Keratinocyte (primary cell): ENCODE results near the gene ZNF518B. TPM values are rescaled to one million over a fixed set of nuclear protein-coding genes. Genes with fewer than 3 reads are reported as not detected.

ENCODE experiments used
- DNase-seq: peaks from one replicate; pipeline ENCODE4 v3.0.0-alpha.2; 2011; ENCODE audit warnings: low read depth, missing footprints, low spot score
- FAIRE-seq: peaks from 2 replicates; lab custom pipeline; 2011; peaks lifted over from hg19 to GRCh38; lab: Jason Lieb, UNC
- H2AFZ ChIP-seq: 2 replicates; pipeline ENCODE4 v1.6.0; 2012; ENCODE audit warnings: low read length, control low read depth, inconsistent platforms; ENCODE audit not compliant: control insufficient read depth
- H3K27ac ChIP-seq: 2 replicates; pipeline ENCODE4 v1.5.1; 2011; ENCODE audit warnings: low read length; ENCODE audit not compliant: control insufficient read depth, insufficient read depth
- H3K27me3 ChIP-seq: 3 replicates; pipeline ENCODE4 v1.6.0; 2011; ENCODE audit warnings: low read length; ENCODE audit not compliant: control insufficient read depth, insufficient read depth; ENCODE audit errors: extremely low read depth
- H3K36me3 ChIP-seq, 2 experiments: 2 replicates in 1 of 2; 3 replicates in 1 of 2; pipeline ENCODE4 v1.5.1; 2011; ENCODE audit warnings: low read length in 2 of 2, mild to moderate bottlenecking in 1 of 2; ENCODE audit not compliant: control insufficient read depth in 2 of 2, insufficient read depth in 2 of 2; ENCODE audit errors: extremely low read depth in 1 of 2
- H3K4me1 ChIP-seq: 3 replicates; pipeline ENCODE4 v1.5.1; 2011; ENCODE audit warnings: low read length; ENCODE audit not compliant: control insufficient read depth, insufficient read depth; ENCODE audit errors: extremely low read depth
- H3K4me2 ChIP-seq: 3 replicates; pipeline ENCODE4 v1.6.0; 2011; ENCODE audit warnings: low read depth, low read length; ENCODE audit not compliant: control insufficient read depth, insufficient read depth; ENCODE audit errors: extremely low read depth
- H3K4me3 ChIP-seq, 3 experiments: fragments of 200-600 bp in 1 of 3; sonication (generic) in 1 of 3; 2 replicates in 2 of 3; 3 replicates in 1 of 3; pipeline ENCODE4 v1.5.1; 2011 to 2016; ENCODE audit warnings: low read length in 3 of 3, mild to moderate bottlenecking in 3 of 3, control low read depth in 2 of 3, inconsistent platforms in 1 of 3, low read depth in 1 of 3, mixed read lengths in 1 of 3, mixed run types in 1 of 3, moderate library complexity in 1 of 3; ENCODE audit not compliant: control insufficient read depth in 2 of 3, insufficient read depth in 2 of 3; ENCODE audit errors: extremely low read depth in 1 of 3
- H3K79me2 ChIP-seq: 2 replicates; pipeline ENCODE4 v1.6.0; 2012; ENCODE audit warnings: low read length; ENCODE audit not compliant: control insufficient read depth, insufficient read depth
- H3K9ac ChIP-seq: 3 replicates; pipeline ENCODE4 v1.6.0; 2011; ENCODE audit warnings: low read length; ENCODE audit not compliant: control insufficient read depth, insufficient read depth; ENCODE audit errors: extremely low read depth
- H3K9me1 ChIP-seq: 3 replicates; pipeline ENCODE4 v1.6.0; 2011; ENCODE audit warnings: low read length; ENCODE audit not compliant: control insufficient read depth, insufficient read depth; ENCODE audit errors: extremely low read depth
- H3K9me3 ChIP-seq: 2 replicates; pipeline ENCODE4 v1.5.1; 2012; ENCODE audit warnings: low read depth, low read length; ENCODE audit not compliant: control insufficient read depth
- H4K20me1 ChIP-seq: 3 replicates; pipeline ENCODE4 v1.6.0; 2011; ENCODE audit warnings: low read length; ENCODE audit not compliant: control insufficient read depth, insufficient read depth; ENCODE audit errors: extremely low read depth
- EZH2 ChIP-seq: IDR thresholded peaks from one replicate; pipeline ENCODE4 v1.6.1; 2012; ENCODE audit warnings: inconsistent platforms, mild to moderate bottlenecking, low read length, moderate library complexity
- dilution Hi-C: fragments of 300-500 bp; cut with MboI; formaldehyde crosslinking; loops from one replicate; pipeline ENCODE4 v1.7.0; 2020; ENCODE audit warnings: low sequenced_read_pairs; ENCODE audit not compliant: extremely low pct_ligation_motif_present
- polyA plus RNA-seq, 5 experiments: library from polyadenylated mRNA; depleted of rRNA in 3 of 5; stranded (reverse) in 3 of 5; stranded (forward) in 1 of 5; unstranded in 1 of 5; fragments of >200 nt; gene quantifications; 1 replicate in 1 of 5; 2 replicates in 3 of 5; 3 replicates in 1 of 5; pipeline versions ENCODE4 v1.2.1 to v1.2.3, GENCODE V29; 2011 to 2012; ENCODE audit warnings: missing spikeins in 2 of 5, low read depth in 1 of 5, low replicate concordance in 1 of 5
- TF ChIP-seq, protein P1 (sequence below), 3 experiments: IDR thresholded peaks in 1 of 3; conservative IDR thresholded peaks in 1 of 3; optimal IDR thresholded peaks in 1 of 3; 2 replicates in 2 of 3; 3 replicates in 1 of 3; pipeline versions ENCODE3 to v1.5.1; 2011; ENCODE audit warnings: low read length in 3 of 3, mild to moderate bottlenecking in 3 of 3, moderate library complexity in 2 of 3, control low read depth in 1 of 3, inconsistent platforms in 1 of 3; ENCODE audit not compliant: insufficient read depth in 2 of 3; ENCODE audit errors: extremely low read depth in 1 of 3

ZNF518B gene
- polyA plus RNA-seq, 1 donor (not counting 4 experiments of a cell fraction or from before 2014, with no cell fraction given), result 14.2 TPM

DNA sequence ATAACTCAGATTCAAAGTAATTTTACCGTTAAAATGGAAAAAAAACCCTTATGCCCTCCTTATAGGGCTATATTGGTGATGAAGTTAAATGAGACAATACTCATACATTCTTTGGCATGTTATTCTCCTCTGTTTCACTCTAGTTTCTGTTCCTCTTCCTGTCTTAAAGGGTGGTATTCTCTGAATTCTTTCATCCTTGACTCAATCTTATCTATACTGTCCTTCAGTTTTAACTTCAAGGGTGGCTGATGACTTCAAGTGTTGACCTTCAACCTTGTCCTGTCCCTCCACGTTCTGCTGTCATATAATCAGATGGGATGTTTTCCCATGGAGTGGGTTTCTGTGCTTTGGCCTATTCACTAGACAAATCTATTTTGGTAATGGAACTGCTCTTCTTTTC is 44.0 kb downstream of the ZNF518B start:
- Histone ChIP-seq H3K9me1 (no peaks in the 10 kb centered on the region), H3K4me3 (no peak overlapping the region), H3K36me3 (no peaks in the 10 kb centered on the region), H3K4me2 (no peak overlapping the region), H3K27me3 (no peaks in the 10 kb centered on the region), H3K79me2 (no peaks in the 10 kb centered on the region), H3K9ac (no peak overlapping the region), H4K20me1 (no peaks in the 10 kb centered on the region), H2AFZ (no peak overlapping the region), H3K9me3 (no peaks in the 10 kb centered on the region), H3K27ac (no peak overlapping the region), H3K4me1 (no peaks in the 10 kb centered on the region)
- no peak for TF ChIP-seq EZH2
- dilution Hi-C loops, result loop anchor here (25.0 kb wide), 1 partner anchor 226 kb away; no protein-coding TSS in a partner anchor
- FAIRE-seq (no peak), DNase-seq (no peak)

DNA sequence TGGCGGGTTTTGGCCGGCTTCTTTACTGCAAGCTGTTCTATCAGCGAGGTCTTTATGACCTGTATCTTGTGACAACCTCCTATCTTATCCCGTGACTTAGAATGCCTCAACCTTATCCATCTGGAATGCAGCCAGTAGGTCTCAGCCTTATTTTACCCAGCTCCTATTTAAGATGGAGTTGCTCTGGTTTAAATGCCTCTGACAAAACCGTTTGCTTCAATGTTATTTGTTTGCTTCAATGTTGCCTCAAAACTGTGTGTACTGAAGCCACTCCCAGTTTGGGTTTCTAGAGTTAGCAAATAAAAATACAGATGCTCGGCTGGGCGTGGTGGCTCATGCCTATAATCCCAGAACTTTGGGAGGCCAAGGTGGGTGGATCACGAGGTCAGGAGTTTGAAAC is 51.6 kb downstream of the ZNF518B start:
- no peaks in the 10 kb centered on the region for H4K20me1 ChIP-seq

More for the DNA sequence above, 51.6 kb downstream of the ZNF518B start:
- FAIRE-seq (no peak), DNase-seq (no peak)
- Histone ChIP-seq H3K4me2 (no peak overlapping the region), H3K27ac (no peak overlapping the region), H3K4me1 (no peaks in the 10 kb centered on the region), H3K9me1 (no peaks in the 10 kb centered on the region), H3K9me3 (no peaks in the 10 kb centered on the region), H3K9ac (no peak overlapping the region), H3K27me3 (no peaks in the 10 kb centered on the region), H2AFZ (no peak overlapping the region), H3K36me3 (no peaks in the 10 kb centered on the region), H3K79me2 (no peaks in the 10 kb centered on the region), H3K4me3 (no peak overlapping the region)
- dilution Hi-C loops, result loop anchor here (25.0 kb wide), 1 partner anchor 218 kb away; no protein-coding TSS in a partner anchor
- no peak for TF ChIP-seq EZH2
- TF ChIP-seq, protein P1, sequence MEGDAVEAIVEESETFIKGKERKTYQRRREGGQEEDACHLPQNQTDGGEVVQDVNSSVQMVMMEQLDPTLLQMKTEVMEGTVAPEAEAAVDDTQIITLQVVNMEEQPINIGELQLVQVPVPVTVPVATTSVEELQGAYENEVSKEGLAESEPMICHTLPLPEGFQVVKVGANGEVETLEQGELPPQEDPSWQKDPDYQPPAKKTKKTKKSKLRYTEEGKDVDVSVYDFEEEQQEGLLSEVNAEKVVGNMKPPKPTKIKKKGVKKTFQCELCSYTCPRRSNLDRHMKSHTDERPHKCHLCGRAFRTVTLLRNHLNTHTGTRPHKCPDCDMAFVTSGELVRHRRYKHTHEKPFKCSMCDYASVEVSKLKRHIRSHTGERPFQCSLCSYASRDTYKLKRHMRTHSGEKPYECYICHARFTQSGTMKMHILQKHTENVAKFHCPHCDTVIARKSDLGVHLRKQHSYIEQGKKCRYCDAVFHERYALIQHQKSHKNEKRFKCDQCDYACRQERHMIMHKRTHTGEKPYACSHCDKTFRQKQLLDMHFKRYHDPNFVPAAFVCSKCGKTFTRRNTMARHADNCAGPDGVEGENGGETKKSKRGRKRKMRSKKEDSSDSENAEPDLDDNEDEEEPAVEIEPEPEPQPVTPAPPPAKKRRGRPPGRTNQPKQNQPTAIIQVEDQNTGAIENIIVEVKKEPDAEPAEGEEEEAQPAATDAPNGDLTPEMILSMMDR (optimal IDR thresholded peaks at IDR 0.05 in 1 of 3, IDR thresholded peaks at IDR 0.05 in 1 of 3, conservative IDR thresholded peaks at IDR 0.05 in 1 of 3; ENCODE audit: extremely low read depth in 1 of 3, insufficient read depth in 2 of 3, low read length in 3 of 3), result no peak
